H9 (cell line): ENCODE measurements around the gene BHLHE23. TPM values are rescaled to one million over a fixed set of nuclear protein-coding genes. Genes with fewer than 3 reads are reported as not detected.

Source experiments
- DNase-seq: peaks from one replicate; pipeline ENCODE4 v3.0.0-alpha.2; 2017
- H2AFZ ChIP-seq: one replicate; pipeline ENCODE4 v1.6.1; 2013; ENCODE audit warnings: mild to moderate bottlenecking, low read length, control low read depth, moderate library complexity
- H2AK5ac ChIP-seq: 2 replicates; pipeline ENCODE4 v1.6.1; 2013; ENCODE audit warnings: low read length, control low read depth, mixed read lengths; ENCODE audit not compliant: insufficient read length
- H2BK120ac ChIP-seq: one replicate; pipeline ENCODE4 v1.6.1; 2013; ENCODE audit warnings: low read depth, mild to moderate bottlenecking, low read length, control low read depth, inconsistent platforms; ENCODE audit not compliant: poor library complexity, severe bottlenecking
- H2BK12ac ChIP-seq: 2 replicates; pipeline ENCODE4 v1.6.1; 2013; ENCODE audit warnings: low read length, control low read depth, mixed read lengths, low read depth; ENCODE audit not compliant: insufficient read length
- H2BK15ac ChIP-seq: 2 replicates; pipeline ENCODE4 v1.6.1; 2013; ENCODE audit warnings: low read depth, low read length, control low read depth
- H2BK20ac ChIP-seq: one replicate; pipeline ENCODE4 v1.6.1; 2013; ENCODE audit warnings: low read depth, mild to moderate bottlenecking, low read length, control low read depth, inconsistent platforms; ENCODE audit not compliant: poor library complexity, severe bottlenecking
- H2BK5ac ChIP-seq: 2 replicates; pipeline ENCODE4 v1.6.1; 2013; ENCODE audit warnings: low read length, control low read depth, mixed read lengths; ENCODE audit not compliant: insufficient read length
- H3K14ac ChIP-seq: 2 replicates; pipeline ENCODE4 v1.6.1; 2013; ENCODE audit warnings: low read length, control low read depth; ENCODE audit not compliant: insufficient read depth
- H3K18ac ChIP-seq: 2 replicates; pipeline ENCODE4 v1.6.1; 2013; ENCODE audit warnings: low read depth, mild to moderate bottlenecking, mixed read lengths, low read length, control low read depth; ENCODE audit not compliant: insufficient read length
- H3K23ac ChIP-seq: 2 replicates; pipeline ENCODE4 v1.6.1; 2013; ENCODE audit warnings: low read length, control low read depth, mixed read lengths, low read depth; ENCODE audit not compliant: insufficient read length
- H3K23me2 ChIP-seq: 2 replicates; pipeline ENCODE4 v1.6.1; 2013; ENCODE audit warnings: low read depth, mild to moderate bottlenecking, mixed read lengths, low read length, control low read depth; ENCODE audit not compliant: insufficient read length, poor library complexity, severe bottlenecking
- H3K27ac ChIP-seq: 2 replicates; pipeline ENCODE4 v1.5.1; 2013; ENCODE audit warnings: low read length, control low read depth, mixed read lengths, low read depth; ENCODE audit not compliant: insufficient read length
- H3K27me3 ChIP-seq: 2 replicates; pipeline ENCODE4 v1.6.1; 2013; ENCODE audit warnings: low read length, control low read depth, inconsistent platforms; ENCODE audit not compliant: insufficient read depth
- H3K4ac ChIP-seq: 2 replicates; pipeline ENCODE4 v1.6.1; 2013; ENCODE audit warnings: low read depth, mild to moderate bottlenecking, control low read depth, inconsistent platforms, low read length, moderate library complexity
- H3K4me1 ChIP-seq: 2 replicates; pipeline ENCODE4 v1.6.1; 2013; ENCODE audit warnings: low read length, control low read depth, inconsistent platforms; ENCODE audit not compliant: insufficient read depth
- H3K4me2 ChIP-seq: 2 replicates; pipeline ENCODE4 v1.6.1; 2013; ENCODE audit warnings: low read length, control low read depth, mixed read lengths; ENCODE audit not compliant: insufficient read length, insufficient read depth
- H3K56ac ChIP-seq: 2 replicates; pipeline ENCODE4 v1.6.1; 2013; ENCODE audit warnings: low read depth, mild to moderate bottlenecking, mixed read lengths, low read length, control low read depth; ENCODE audit not compliant: insufficient read length
- H3K79me1 ChIP-seq: 2 replicates; pipeline ENCODE4 v1.6.1; 2013; ENCODE audit warnings: low read depth, mild to moderate bottlenecking, moderate library complexity, low read length, control low read depth, inconsistent platforms; ENCODE audit not compliant: insufficient read depth, poor library complexity, severe bottlenecking
- H3K79me2 ChIP-seq: 2 replicates; pipeline ENCODE4 v1.6.1; 2013; ENCODE audit warnings: low read length, control low read depth, inconsistent platforms; ENCODE audit not compliant: insufficient read depth
- H3K9ac ChIP-seq: 2 replicates; pipeline ENCODE4 v1.6.1; 2013; ENCODE audit warnings: low read length, control low read depth, mixed read lengths; ENCODE audit not compliant: insufficient read length; ENCODE audit errors: extremely low read depth
- H3K9me3 ChIP-seq: one replicate; pipeline ENCODE4 v1.6.1; 2013; ENCODE audit warnings: low read depth, low read length, inconsistent platforms; ENCODE audit not compliant: control insufficient read depth
- H3T11ph ChIP-seq: one replicate; pipeline ENCODE4 v1.6.1; 2013; ENCODE audit warnings: mild to moderate bottlenecking, low read length, control low read depth, inconsistent platforms
- H4K20me1 ChIP-seq: one replicate; pipeline ENCODE4 v1.6.1; 2013; ENCODE audit not compliant: control insufficient read depth, insufficient read length, insufficient read depth
- H4K5ac ChIP-seq: 2 replicates; pipeline ENCODE4 v1.6.1; 2013; ENCODE audit warnings: low read depth, mild to moderate bottlenecking, mixed read lengths, low read length, control low read depth; ENCODE audit not compliant: insufficient read length
- H4K8ac ChIP-seq: replicated peaks from 2 replicates; pipeline ENCODE4 v1.6.1; 2013; ENCODE audit warnings: low read length, control low read depth, mixed read lengths, low read depth; ENCODE audit not compliant: insufficient read length
- H4K91ac ChIP-seq: 2 replicates; pipeline ENCODE4 v1.6.1; 2013; ENCODE audit warnings: low read depth, mild to moderate bottlenecking, moderate library complexity, mixed read lengths, low read length, control low read depth; ENCODE audit not compliant: insufficient read length
- H3K27ac Mint-ChIP-seq, 3 experiments: 2 replicates in 2 of 3; 3 replicates in 1 of 3; pipeline ENCODE4 v1.8.0; 2020 to 2021; ENCODE audit warnings: mixed read lengths in 3 of 3, mild to moderate bottlenecking in 1 of 3, moderate library complexity in 1 of 3
- H3K27me3 Mint-ChIP-seq: 2 replicates; pipeline ENCODE4 v1.8.0; 2021; ENCODE audit warnings: low read depth, mild to moderate bottlenecking, moderate library complexity, mixed read lengths
- H3K36me3 Mint-ChIP-seq, 3 experiments: 2 replicates in 2 of 3; 3 replicates in 1 of 3; pipeline ENCODE4 v1.8.0; 2020 to 2021; ENCODE audit warnings: low read depth in 3 of 3, mixed read lengths in 3 of 3; ENCODE audit not compliant: insufficient read depth in 1 of 3
- H3K4me1 Mint-ChIP-seq, 2 experiments: 2 replicates each; pipeline ENCODE4 v1.8.0; 2020; ENCODE audit warnings: mixed read lengths in 2 of 2
- H3K4me3 Mint-ChIP-seq, 2 experiments: 2 replicates in 1 of 2; 3 replicates in 1 of 2; pipeline ENCODE4 v1.8.0; 2020 to 2021; ENCODE audit warnings: mild to moderate bottlenecking in 2 of 2, mixed read lengths in 2 of 2, moderate library complexity in 1 of 2
- H3K9me3 Mint-ChIP-seq, 2 experiments: 2 replicates in 1 of 2; 3 replicates in 1 of 2; pipeline ENCODE4 v1.8.0; 2020; ENCODE audit warnings: mild to moderate bottlenecking in 2 of 2, mixed read lengths in 2 of 2, moderate library complexity in 1 of 2
- CTCF ChIP-seq: fragments of 200-600 bp; sonication (generic); conservative IDR thresholded peaks from 3 replicates; pipeline ENCODE4 v1.8.0; 2021; ENCODE audit warnings: antibody characterized with exemption, mild to moderate bottlenecking
- WGBS: extraction: QIAGEN DNeasy Blood & Tissue Kit; methylation state at CpG from one replicate; pipeline ENCODE4 v1.1.7; 2013; ENCODE audit warnings: missing lambda C conversion rate, low lambda C conversion rate, mixed read lengths; ENCODE audit not compliant: insufficient read length; ENCODE audit errors: extremely low coverage; 5-methylcytosine and 5-hydroxymethylcytosine counted together
- total RNA-seq: library from RNA; stranded (reverse); gene quantifications from 2 replicates; pipeline ENCODE4 v1.2.1, GENCODE V29; 2021

Gene BHLHE23
- total RNA-seq, 1 experiment from 2014 or later = 0.35 TPM

- H3K79me1 ChIP-seq = no peaks in the 10 kb centered on the region
- H3K79me2 ChIP-seq = no peaks in the 10 kb centered on the region
- H3K27me3 Mint-ChIP-seq = peaks cover 57% of the 10 kb centered on the region
- no peak overlapping the region for H2BK12ac ChIP-seq
- H4K20me1 ChIP-seq = no peaks in the 10 kb centered on the region
- no peak overlapping the region for H4K5ac ChIP-seq
- H2BK120ac ChIP-seq = no peak overlapping the region
- TF ChIP-seq CTCF = no peak
- H3K4me1 Mint-ChIP-seq = peaks cover 26 to 42% of the 10 kb centered on the region in 2 experiments
- H3K14ac ChIP-seq = no peak overlapping the region
- no peak overlapping the region for H3K27ac ChIP-seq
- no peaks in the 10 kb centered on the region for H3K9me3 ChIP-seq
- H3K4me2 ChIP-seq = no peak overlapping the region
- H3K23me2 ChIP-seq = peaks cover 3% of the 10 kb centered on the region
- no peak overlapping the region for H3K23ac ChIP-seq
- no peak overlapping the region for H3K18ac ChIP-seq
- H2BK15ac ChIP-seq = no peak overlapping the region
- H4K91ac ChIP-seq = no peak overlapping the region
- H2BK5ac ChIP-seq = no peak overlapping the region
- H3T11ph ChIP-seq = no peak overlapping the region
- 0 out of 5 replicates have a peak overlapping the region, but pooled peaks of 1 of the 2 experiments have one; percentile 20 for H3K4me3 Mint-ChIP-seq
- H3K36me3 Mint-ChIP-seq = peaks cover 0 to 3% (median 0%) of the 10 kb centered on the region in 3 experiments; a peak in 1 of 7 replicates
- no peak overlapping the region for H3K4ac ChIP-seq
- H3K27ac Mint-ChIP-seq = no peak overlapping the region
- H2AFZ ChIP-seq = no peak overlapping the region
- no peak overlapping the region for H3K9ac ChIP-seq
- no peak overlapping the region for H3K56ac ChIP-seq
- peaks cover 7% of the 10 kb centered on the region; the same call in 1 of the 2 replicates for H3K27me3 ChIP-seq
- H4K8ac ChIP-seq = no peak overlapping the region
- H2BK20ac ChIP-seq = no peak overlapping the region
- WGBS = no CpG with 5 or more reads among the region's 9 CpGs
- peaks cover 6% of the 10 kb centered on the region for H3K4me1 ChIP-seq
- H3K9me3 Mint-ChIP-seq = peaks cover 3% of the 10 kb centered on the region in 2 experiments; a peak in 2 of 5 replicates
- no peak for DNase-seq
- no peak overlapping the region for H2AK5ac ChIP-seq
Observed at GRCh38 chr20:62975812-62976508, 30.8 kb downstream of the BHLHE23 start.
